Natural killer cell (primary cell): ENCODE data around the gene CASP9. TPM values are rescaled to one million over a fixed set of nuclear protein-coding genes. Genes with fewer than 3 reads are reported as not detected.
"Not testable (repeated sequence)": the region's sequence is repeated elsewhere in the genome, so short reads cannot be mapped to it uniquely, and the experiment has no call there.

Experiments used
- ATAC-seq, 3 donors: fragments of 150-1000 bp in 2 of 3; fragments of 200-7000 bp in 1 of 3; cut with Tn5 transposase; 1 replicate in 1 of 3; 2 replicates in 2 of 3; pipeline ENCODE4 v1.10.0; 2021; ENCODE audit warnings: mild to moderate bottlenecking in 2 of 3, moderate library complexity in 2 of 3
- DNase-seq, 2 donors: peaks; one replicate each; pipeline versions ENCODE4 v3.0.0 to v3.0.0-alpha.2; 2013 to 2021; ENCODE audit warnings: mixed read lengths in 1 of 2
- H3K27ac ChIP-seq: one replicate; pipeline ENCODE4 v1.5.1; 2013; ENCODE audit warnings: mild to moderate bottlenecking, low read length
- H3K27me3 ChIP-seq: one replicate; pipeline ENCODE4 v1.6.1; 2013; ENCODE audit warnings: low read length; ENCODE audit not compliant: control insufficient read depth, insufficient read depth
- H3K36me3 ChIP-seq: one replicate; pipeline ENCODE4 v1.6.1; 2013; ENCODE audit warnings: low read length; ENCODE audit not compliant: control insufficient read depth, insufficient read depth
- H3K4me1 ChIP-seq: one replicate; pipeline ENCODE4 v1.6.1; 2013; ENCODE audit warnings: low read length; ENCODE audit not compliant: control insufficient read depth, insufficient read depth
- H3K4me3 ChIP-seq: one replicate; pipeline ENCODE4 v1.5.1; 2013; ENCODE audit warnings: low read length
- H3K9me3 ChIP-seq: one replicate; pipeline ENCODE4 v1.6.1; 2013; ENCODE audit warnings: low read length; ENCODE audit not compliant: control insufficient read depth, insufficient read depth
- H3K27ac Mint-ChIP-seq, 2 donors: one replicate each; pipeline ENCODE4 v1.8.0; 2022; ENCODE audit warnings: mild to moderate bottlenecking in 2 of 2, mixed read lengths in 2 of 2, moderate library complexity in 1 of 2
- H3K27me3 Mint-ChIP-seq, 2 donors: one replicate each; pipeline ENCODE4 v1.8.0; 2022; ENCODE audit warnings: low read depth in 2 of 2, mixed read lengths in 2 of 2
- H3K36me3 Mint-ChIP-seq: one replicate; pipeline ENCODE4 v1.8.0; 2022; ENCODE audit warnings: mixed read lengths
- H3K4me1 Mint-ChIP-seq, 2 donors: one replicate each; pipeline ENCODE4 v1.8.0; 2022; ENCODE audit warnings: mixed read lengths in 2 of 2
- H3K4me3 Mint-ChIP-seq: one replicate; pipeline ENCODE4 v1.8.0; 2022; ENCODE audit warnings: mild to moderate bottlenecking, moderate library complexity, mixed read lengths
- H3K9me3 Mint-ChIP-seq, 2 donors: one replicate each; pipeline ENCODE4 v1.8.0; 2022; ENCODE audit warnings: mixed read lengths in 2 of 2
- CTCF ChIP-seq: fragments of 200-600 bp; IDR thresholded peaks from one replicate; pipeline ENCODE4 v1.8.0; 2022; ENCODE audit warnings: antibody characterized with exemption
- WGBS: methylation state at CpG from one replicate; pipeline ENCODE4 v1.1.7; 2013; ENCODE audit warnings: missing lambda C conversion rate; ENCODE audit not compliant: insufficient coverage; 5-methylcytosine and 5-hydroxymethylcytosine counted together
- intact Hi-C: fragments of 100-400 bp; cut with micrococcal nuclease; formaldehyde crosslinking; loops from one replicate; pipeline ENCODE4 v1.14.2; 2022
- total RNA-seq, 4 donors: library from RNA; stranded (reverse); fragments of 120-200 nt in 1 of 4; gene quantifications; one replicate each; pipeline versions ENCODE4 v1.2.3 to v1.2.4, GENCODE V29; 2013 to 2022

CASP9 gene
- total RNA-seq, 3 donors from 2014 or later (not counting 1 experiment from before 2014, with no cell fraction given): 13.4 to 20.5 (median 13.5) TPM

- no peaks in the 10 kb centered on the region for H3K9me3 Mint-ChIP-seq
- WGBS: 87% methylated on average over 4 of the region's 5 CpGs
- no peak for DNase-seq
- TF ChIP-seq CTCF: no peak
- Histone ChIP-seq H3K36me3 (no peaks in the 10 kb centered on the region), H3K27ac (no peak overlapping the region), H3K27me3 (no peaks in the 10 kb centered on the region), H3K9me3 (no peaks in the 10 kb centered on the region), H3K4me1 (no peaks in the 10 kb centered on the region), H3K4me3 (no peak overlapping the region)
- no peak for ATAC-seq
- no peak overlapping the region for H3K4me3 Mint-ChIP-seq
- H3K27ac Mint-ChIP-seq: no peak overlapping the region
- no peaks in the 10 kb centered on the region for H3K4me1 Mint-ChIP-seq
- H3K36me3 Mint-ChIP-seq: no peaks in the 10 kb centered on the region
- intact Hi-C loops: no loop called here
- H3K27me3 Mint-ChIP-seq: no peaks in the 10 kb centered on the region
These were observed 46.3 kb downstream of the CASP9 start for GRCh38 chr1:15477646-15478212.

GRCh38 chr1:15476927-15477326 lies 47.1 kb downstream of the CASP9 start:
- intact Hi-C loops: no loop called here
- H3K9me3 ChIP-seq: no peaks in the 10 kb centered on the region
- no peak for DNase-seq
- H3K27me3 ChIP-seq: no peaks in the 10 kb centered on the region
- Mint-ChIP-seq H3K27ac (no peak overlapping the region), H3K27me3 (no peaks in the 10 kb centered on the region), H3K4me3 (no peak overlapping the region), H3K9me3 (no peaks in the 10 kb centered on the region), H3K36me3 (no peaks in the 10 kb centered on the region), H3K4me1 (no peaks in the 10 kb centered on the region)
- no peak overlapping the region for H3K4me3 ChIP-seq
- no peak for TF ChIP-seq CTCF
- no peaks in the 10 kb centered on the region for H3K4me1 ChIP-seq
- ATAC-seq: no peak
- no peak overlapping the region for H3K27ac ChIP-seq
- 100% methylated on average over 1 of the region's 3 CpGs for WGBS
- no peaks in the 10 kb centered on the region for H3K36me3 ChIP-seq

DNA sequence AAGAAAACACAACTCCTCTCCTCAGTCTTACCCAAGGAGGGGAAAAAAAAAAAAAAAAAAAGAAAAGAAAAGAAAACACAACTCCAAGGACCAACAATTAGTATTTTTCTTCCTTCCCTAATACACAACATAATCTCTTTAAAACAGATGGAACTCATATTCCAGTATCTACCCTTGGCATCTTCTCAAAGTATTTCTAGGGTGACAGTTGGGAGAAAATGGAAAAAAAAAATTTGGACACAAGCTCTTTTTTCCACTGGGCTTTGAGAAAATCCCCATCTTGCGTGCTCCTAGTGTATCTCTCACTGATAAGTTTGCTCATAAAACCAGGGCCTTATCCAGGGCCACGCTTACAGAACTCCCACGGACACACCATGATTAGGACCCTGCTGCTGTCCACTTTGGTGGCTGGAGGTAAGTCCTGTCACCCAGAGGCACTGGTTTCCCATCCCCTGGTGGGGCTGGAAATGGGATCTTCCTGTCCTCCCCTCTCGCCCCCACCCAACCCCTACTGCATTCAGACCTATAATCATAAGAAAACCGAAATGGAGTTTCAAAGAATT lies 48.2 kb downstream of the CASP9 start, which contains the start of gene CELA2B:
TSS of gene CELA2B (plus strand) at position 353 of the 563 bp plus-strand sequence. CDS start at position 375, 22 bp downstream.
- ATAC-seq: no peak
- no peak within 1 kb of the TSS for H3K27ac ChIP-seq
- no peak within 1 kb of the TSS for H3K4me3 Mint-ChIP-seq
- no peak for DNase-seq
- no peak within 1 kb of the TSS for H3K27ac Mint-ChIP-seq
- H3K9me3 Mint-ChIP-seq: no peaks in the 10 kb centered on the region
- H3K36me3 Mint-ChIP-seq: no peaks in the 10 kb centered on the region
- H3K27me3 Mint-ChIP-seq: no peaks in the 10 kb centered on the region
- H3K4me1 Mint-ChIP-seq: no peaks in the 10 kb centered on the region
- H3K4me3 ChIP-seq: no peak within 1 kb of the TSS
- no peaks in the 10 kb centered on the region for H3K36me3 ChIP-seq
- no peaks in the 10 kb centered on the region for H3K4me1 ChIP-seq
- WGBS: 93% methylated on average over 4 of the region's 5 CpGs
- no peak for TF ChIP-seq CTCF
- intact Hi-C loops: no loop called here
- H3K9me3 ChIP-seq: no peaks in the 10 kb centered on the region
- H3K27me3 ChIP-seq: no peaks in the 10 kb centered on the region

DNA sequence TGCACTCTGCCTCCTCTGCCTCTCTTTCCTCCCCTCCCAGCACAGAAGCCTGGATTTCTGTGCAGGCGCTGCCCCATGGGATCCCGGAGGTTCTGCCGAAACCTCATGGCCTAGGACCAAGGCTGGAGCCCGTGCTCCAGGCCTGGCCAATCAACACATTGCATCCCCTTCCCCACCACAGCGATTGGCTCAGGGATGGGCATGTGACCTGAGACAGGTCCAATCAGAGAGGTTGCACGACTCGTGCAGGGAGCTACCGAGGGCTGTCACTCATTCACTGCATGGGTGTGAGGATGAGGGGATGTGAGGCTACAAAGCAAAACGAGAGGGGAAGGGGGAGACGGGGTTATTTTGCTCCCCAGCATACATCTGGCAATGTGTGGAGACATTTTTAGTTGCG lies 51.4 kb downstream of the CASP9 start:
- H3K4me3 ChIP-seq: no peak overlapping the region
- DNase-seq (no peak), ATAC-seq (no peak)
- H3K36me3 ChIP-seq: no peaks in the 10 kb centered on the region
- no peaks in the 10 kb centered on the region for H3K4me1 ChIP-seq
- no peak overlapping the region for H3K27ac ChIP-seq
- H3K4me3 Mint-ChIP-seq: no peak overlapping the region
- H3K4me1 Mint-ChIP-seq: no peaks in the 10 kb centered on the region
- no peak for TF ChIP-seq CTCF
- no peaks in the 10 kb centered on the region for H3K36me3 Mint-ChIP-seq
- H3K9me3 ChIP-seq: no peaks in the 10 kb centered on the region
- no peaks in the 10 kb centered on the region for H3K27me3 ChIP-seq
- intact Hi-C loops: no loop called here
- H3K27me3 Mint-ChIP-seq: no peaks in the 10 kb centered on the region
- H3K27ac Mint-ChIP-seq: no peak overlapping the region
- 93% methylated on average over 11 of the region's 11 CpGs for WGBS
- H3K9me3 Mint-ChIP-seq: no peaks in the 10 kb centered on the region

DNA sequence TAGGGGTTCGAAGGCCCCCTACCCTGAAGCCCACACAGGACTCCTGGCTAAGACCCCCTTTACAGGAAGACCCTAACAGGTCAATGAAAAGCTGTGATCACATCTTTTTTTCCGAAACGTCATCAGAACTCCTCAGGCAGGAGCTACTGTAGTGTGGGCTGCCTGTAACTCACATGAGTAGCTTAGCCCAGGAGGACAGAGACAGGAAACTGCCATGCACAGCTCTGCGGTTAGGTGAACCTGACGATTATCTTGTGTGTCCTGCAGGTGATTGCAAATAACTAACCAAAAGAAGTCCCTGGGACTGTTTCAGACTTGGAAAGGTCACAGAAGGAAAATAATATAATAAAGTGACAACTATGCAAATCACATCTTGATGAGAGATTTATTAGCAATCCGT lies 52.3 kb downstream of the CASP9 start:
- H3K27ac ChIP-seq, H3K9me3 ChIP-seq, ATAC-seq, H3K36me3 ChIP-seq, H3K27ac Mint-ChIP-seq, H3K27me3 Mint-ChIP-seq, H3K4me3 Mint-ChIP-seq, DNase-seq, H3K36me3 Mint-ChIP-seq, intact Hi-C loops, H3K4me1 Mint-ChIP-seq, H3K4me3 ChIP-seq, H3K9me3 Mint-ChIP-seq, H3K4me1 ChIP-seq, H3K27me3 ChIP-seq: not testable (repeated sequence)
- WGBS: 75% methylated on average over 5 of the region's 6 CpGs
